Gastroesophageal sphincter (tissue), 4 donors: ENCODE results near the gene SAMM50. TPM values are rescaled to one million over a fixed set of nuclear protein-coding genes. Genes with fewer than 3 reads are reported as not detected.
A peak's percentile ranks its signal among the peaks of the same experiment; 100 is the strongest.

Source experiments
- ATAC-seq: fragments of 150-250 bp; one replicate; pipeline ENCODE4 v1.9.1; 2016; ENCODE audit warnings: mild to moderate bottlenecking, moderate library complexity
- H3K27ac ChIP-seq, 4 donors: fragments of 200-600 bp; sonication (generic) in 3 of 4; 1 replicate in 3 of 4; 2 replicates in 1 of 4; pipeline ENCODE4 v1.5.1; 2016 to 2019
- H3K27me3 ChIP-seq: fragments of 200-600 bp; sonication (generic); one replicate; pipeline ENCODE4 v1.5.1; 2019
- H3K36me3 ChIP-seq, 2 donors: fragments of 200-600 bp; sonication (generic); one replicate each; pipeline ENCODE4 v1.5.1; 2019; ENCODE audit warnings: control low read depth in 1 of 2
- H3K4me1 ChIP-seq, 3 donors: fragments of 200-600 bp; sonication (generic); 1 replicate in 2 of 3; 2 replicates in 1 of 3; pipeline ENCODE4 v1.5.1; 2016 to 2019; ENCODE audit warnings: control low read depth in 2 of 3
- H3K4me3 ChIP-seq, 2 donors: fragments of 200-600 bp; sonication (generic); one replicate each; pipeline ENCODE4 v1.5.1; 2019; ENCODE audit warnings: mild to moderate bottlenecking in 1 of 2, moderate library complexity in 1 of 2
- H3K9me3 ChIP-seq, 3 donors: fragments of 200-600 bp; sonication (generic); one replicate each; pipeline ENCODE4 v1.5.1; 2017 to 2019; ENCODE audit warnings: control low read depth in 2 of 3
- CTCF ChIP-seq, 4 experiments: fragments of 200-600 bp in 2 of 4; fragments of 450-650 bp in 2 of 4; sonication (generic) in 1 of 4; IDR thresholded peaks; one replicate each; pipeline ENCODE4 v1.5.1; 2017 to 2019; ENCODE audit warnings: antibody characterized with exemption in 4 of 4, mild to moderate bottlenecking in 2 of 4, moderate library complexity in 2 of 4
- EP300 ChIP-seq: sonication (generic); formaldehyde crosslinking; IDR thresholded peaks from one replicate; pipeline ENCODE4 v1.6.1; 2017; ENCODE audit warnings: antibody characterized with exemption, mild to moderate bottlenecking
- POLR2A ChIP-seq, 2 donors: fragments of 450-650 bp; IDR thresholded peaks; one replicate each; pipeline ENCODE4 v1.6.1; 2017; ENCODE audit warnings: antibody characterized with exemption in 2 of 2, mild to moderate bottlenecking in 2 of 2, moderate library complexity in 1 of 2
- POLR2AphosphoS5 ChIP-seq: sonication (generic); formaldehyde crosslinking; IDR thresholded peaks from one replicate; pipeline ENCODE4 v1.6.1; 2017; ENCODE audit warnings: antibody characterized with exemption
- WGBS, 2 donors: methylation state at CpG; one replicate each; pipeline ENCODE4 v1.1.5; 2018; ENCODE audit warnings: low coverage in 1 of 2; 5-methylcytosine and 5-hydroxymethylcytosine counted together
- total RNA-seq, 4 donors: library from RNA; depleted of rRNA; stranded (reverse); fragments of >200 nt; gene quantifications; one replicate each; pipeline ENCODE4 v1.1.0, GENCODE V29; 2016

The SAMM50 gene
- total RNA-seq, 4 donors from 2014 or later, result 19.8 to 33.4 (median 31.6) TPM

DNA sequence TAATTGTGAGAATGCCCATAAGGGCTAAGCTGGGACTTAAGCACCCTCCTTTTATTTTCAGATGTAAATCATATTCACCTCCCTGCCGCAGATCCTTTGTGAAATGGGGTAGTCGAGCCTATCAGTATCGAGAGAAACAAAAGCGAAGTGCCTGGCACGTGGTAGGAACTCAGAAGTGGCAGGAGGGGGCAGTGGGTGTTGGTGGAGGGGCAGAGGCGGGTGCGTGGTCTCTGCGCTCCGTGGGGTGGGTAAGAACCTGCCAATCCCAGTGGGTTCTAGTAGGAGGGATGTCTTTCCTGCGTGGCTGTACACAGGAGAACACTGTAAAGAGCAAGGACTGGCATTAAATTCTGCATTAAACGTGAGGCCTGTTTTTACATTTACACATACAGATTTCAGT lies 47.1 kb downstream of the SAMM50 start:
- WGBS, 2 donors, result 94% methylated on average over 7 of the region's 11 CpGs; no CpG with 5 or more reads in 1 of the 2 donors
- H3K4me1 ChIP-seq, result no peaks in the 10 kb centered on the region
- ATAC-seq, result no peak
- no peak for TF ChIP-seq POLR2A (IDR thresholded peaks at IDR 0.05)
- H3K9me3 ChIP-seq, result peaks cover 0 to 8% (median 0%) of the 10 kb centered on the region in 3 donors
- H3K4me3 ChIP-seq, result no peak overlapping the region
- H3K27me3 ChIP-seq, result no peaks in the 10 kb centered on the region
- H3K36me3 ChIP-seq, result peaks cover 0 to 39% of the 10 kb centered on the region in 2 donors
- H3K27ac ChIP-seq, result no peak overlapping the region

DNA sequence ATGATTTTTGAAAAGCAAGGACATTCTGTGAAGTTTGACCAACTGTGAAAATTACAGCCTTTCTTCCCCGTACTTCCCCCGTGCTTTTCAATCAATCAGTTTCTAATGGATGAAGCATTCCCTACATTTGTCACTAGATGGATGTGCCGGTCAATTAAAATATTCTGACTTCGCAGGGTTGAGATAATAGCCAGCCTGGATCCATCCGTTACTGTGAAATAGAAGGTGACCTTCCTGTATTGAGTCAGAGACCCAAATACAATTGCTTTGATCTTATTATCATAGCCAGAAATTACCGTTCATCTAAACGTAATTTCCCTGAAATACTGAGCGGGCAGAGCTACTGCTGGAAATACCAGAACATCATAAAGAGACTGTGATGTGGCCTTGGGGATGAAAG lies 47.8 kb downstream of the SAMM50 start:
- ATAC-seq, result no peak
- Histone ChIP-seq H3K27me3 (no peaks in the 10 kb centered on the region), H3K9me3 (peaks cover 0 to 8% (median 0%) of the 10 kb centered on the region in 3 donors), H3K36me3 (peaks cover 0 to 32% of the 10 kb centered on the region in 2 donors), H3K27ac (no peak overlapping the region), H3K4me3 (no peak overlapping the region), H3K4me1 (no peaks in the 10 kb centered on the region)
- TF ChIP-seq POLR2AphosphoS5 (no peak), CTCF (IDR thresholded peaks at IDR 0.05) (no peak), POLR2A (IDR thresholded peaks at IDR 0.05) (no peak), EP300 (no peak)
- WGBS, 2 donors, result 83 to 96% methylated on average over 5 to 8 of the region's 8 CpGs

DNA sequence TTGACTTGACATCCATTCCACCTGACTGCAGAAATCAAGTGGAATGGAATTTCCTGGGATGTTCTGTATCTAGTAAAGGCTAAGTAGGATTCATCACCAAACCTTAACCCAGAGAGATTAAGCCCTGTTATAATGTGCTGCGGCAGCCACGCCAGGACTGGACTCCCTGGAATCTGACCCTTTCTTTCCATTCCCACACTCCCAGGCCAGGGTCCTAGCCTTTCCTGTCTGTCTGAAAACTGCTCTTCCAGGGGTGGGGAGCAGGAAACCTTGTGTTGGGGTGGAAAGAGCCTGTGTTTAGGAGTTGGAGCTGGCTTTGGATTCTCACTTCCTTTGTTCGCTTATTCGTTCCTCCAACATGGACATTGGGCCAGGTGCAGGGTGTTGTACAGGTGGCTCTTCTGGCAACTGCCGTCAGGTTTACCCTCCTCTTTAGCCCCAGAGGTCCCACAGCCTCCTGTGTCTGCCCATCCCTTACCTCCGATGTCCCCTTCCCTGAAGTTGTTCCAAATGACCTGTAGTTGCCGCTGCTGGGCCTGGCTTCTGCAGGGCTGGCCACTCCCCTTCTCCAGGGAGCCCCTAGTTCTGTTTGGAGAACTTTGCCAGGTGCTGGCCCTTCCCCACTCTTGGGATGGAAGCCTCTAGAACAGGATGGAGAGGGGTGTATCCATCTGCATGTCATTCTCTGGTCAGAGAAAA lies 48.3 kb downstream of the SAMM50 start:
- Histone ChIP-seq H3K27me3 (no peaks in the 10 kb centered on the region), H3K4me1 (no peaks in the 10 kb centered on the region), H3K27ac (no peak overlapping the region), H3K36me3 (peaks cover 0 to 27% of the 10 kb centered on the region in 2 donors), H3K4me3 (no peak overlapping the region), H3K9me3 (peaks cover 0 to 8% (median 0%) of the 10 kb centered on the region in 3 donors)
- WGBS, 2 donors, result 86% methylated on average over 5 of the region's 7 CpGs; no CpG with 5 or more reads in 1 of the 2 donors
- ATAC-seq, result no peak
- peak in 1 of 4 experiments; percentile 25 for TF ChIP-seq CTCF (IDR thresholded peaks at IDR 0.05)
- TF ChIP-seq EP300, result no peak

DNA sequence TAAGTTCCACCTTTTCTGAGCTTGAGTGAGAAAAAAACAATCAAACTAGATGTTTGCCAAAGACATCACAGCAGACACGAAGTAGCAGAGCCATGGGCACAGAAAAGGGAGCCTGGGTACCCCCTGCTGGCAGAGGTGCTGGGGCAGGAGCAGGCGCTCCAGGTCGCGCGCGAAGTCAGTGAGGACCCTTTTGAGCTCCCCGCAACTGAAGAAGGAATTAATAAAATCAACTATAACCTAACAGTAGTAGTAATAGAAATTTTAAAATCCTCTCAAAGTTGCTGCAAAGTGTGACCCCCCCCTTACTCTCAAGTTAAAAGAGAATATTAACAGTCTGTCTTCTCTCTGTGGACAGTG lies 48.8 kb downstream of the SAMM50 start:
- no peak for ATAC-seq
- WGBS, 2 donors, result 93% methylated on average over 7 of the region's 7 CpGs; no CpG with 5 or more reads in 1 of the 2 donors
- peaks cover 0 to 8% (median 0%) of the 10 kb centered on the region in 3 donors for H3K9me3 ChIP-seq
- no peaks in the 10 kb centered on the region for H3K4me1 ChIP-seq
- no peak for TF ChIP-seq EP300
- no peak for TF ChIP-seq POLR2AphosphoS5
- no peak for TF ChIP-seq POLR2A (IDR thresholded peaks at IDR 0.05)
- TF ChIP-seq CTCF (IDR thresholded peaks at IDR 0.05), result no peak
- no peaks in the 10 kb centered on the region for H3K27me3 ChIP-seq
- H3K4me3 ChIP-seq, result no peak overlapping the region
- H3K36me3 ChIP-seq, result peaks cover 0 to 21% of the 10 kb centered on the region in 2 donors
- H3K27ac ChIP-seq, result no peak overlapping the region

- Histone ChIP-seq H3K9me3 (peaks cover 0 to 8% (median 0%) of the 10 kb centered on the region in 3 donors), H3K4me1 (no peaks in the 10 kb centered on the region), H3K27me3 (no peaks in the 10 kb centered on the region), H3K27ac (no peak overlapping the region), H3K36me3 (peaks cover 0 to 11% of the 10 kb centered on the region in 2 donors), H3K4me3 (no peak overlapping the region)
- WGBS, 2 donors, result 87 to 93% methylated on average over 2 to 4 of the region's 4 CpGs
- no peak for TF ChIP-seq EP300
- TF ChIP-seq POLR2A (IDR thresholded peaks at IDR 0.05), result no peak
- TF ChIP-seq POLR2AphosphoS5, result no peak
- no peak for TF ChIP-seq CTCF (IDR thresholded peaks at IDR 0.05)
- no peak for ATAC-seq
Measured at GRCh38 chr22:44005524-44005923, 50.3 kb downstream of the SAMM50 start.
